SK-N-SH (cell line): ENCODE data around the gene LNPK. TPM values are rescaled to one million over a fixed set of nuclear protein-coding genes. Genes with fewer than 3 reads are reported as not detected.

Experiments
- CTCF ChIA-PET: fragments of 300-600, 350-600 bp; formaldehyde crosslinking; extraction: SDS; loops from one replicate; lab custom pipeline; 2021; lab: Yijun Ruan, JAX
- POLR2A ChIA-PET: fragments of 350-600 bp; sonication (Branson Sonifier 250); formaldehyde crosslinking; extraction: SDS; loops from one replicate; lab custom pipeline; 2020; ENCODE audit warnings: antibody characterized with exemption, inconsistent platforms; lab: Yijun Ruan, JAX
- DNase-seq: peaks from one replicate; pipeline ENCODE4 v3.0.0; 2012
- H2AFZ ChIP-seq: fragments of 200-600 bp; sonication (generic); 2 replicates; pipeline ENCODE4 v1.8.1; 2016; ENCODE audit warnings: antibody characterized with exemption, mild to moderate bottlenecking, low read depth
- H3F3A ChIP-seq: fragments of 200-600 bp; sonication (generic); replicated peaks from 2 replicates; pipeline ENCODE3; 2016; ENCODE audit warnings: antibody characterized with exemption, mild to moderate bottlenecking; ENCODE audit not compliant: insufficient read depth
- H3K27ac ChIP-seq, 2 experiments: fragments of 200-500 bp in 1 of 2; fragments of 200-600 bp in 1 of 2; sonication (Bioruptor generic) in 1 of 2; sonication (generic), shearing (Covaris generic) in 1 of 2; 2 replicates each; pipeline versions ENCODE4 v1.5.1 to v1.6.1; 2014 to 2016; ENCODE audit warnings: low read depth in 2 of 2, inconsistent platforms in 1 of 2, low read length in 1 of 2, mild to moderate bottlenecking in 1 of 2, mixed read lengths in 1 of 2
- H3K27me3 ChIP-seq: fragments of 200-600 bp; sonication (generic), shearing (Covaris generic); 2 replicates; pipeline ENCODE4 v1.6.1; 2016; ENCODE audit warnings: mixed run types; ENCODE audit not compliant: insufficient read depth
- H3K36me3 ChIP-seq, 2 experiments: fragments of 200-500 bp in 1 of 2; fragments of 200-600 bp in 1 of 2; sonication (Bioruptor generic) in 1 of 2; sonication (generic) in 1 of 2; replicated peaks in 1 of 2; 2 replicates each; pipeline versions ENCODE3 to v1.5.1; 2014 to 2016; ENCODE audit warnings: low read length in 1 of 2, mild to moderate bottlenecking in 1 of 2; ENCODE audit not compliant: insufficient read depth in 2 of 2, control insufficient read depth in 1 of 2
- H3K4me1 ChIP-seq, 2 experiments: fragments of 200-500 bp in 1 of 2; fragments of 200-600 bp in 1 of 2; sonication (Bioruptor generic) in 1 of 2; sonication (generic), shearing (Covaris generic) in 1 of 2; 2 replicates each; pipeline versions ENCODE4 v1.5.1 to v1.6.1; 2014 to 2016; ENCODE audit warnings: low read depth in 1 of 2, low read length in 1 of 2, mixed run types in 1 of 2; ENCODE audit not compliant: insufficient read depth in 2 of 2, control insufficient read depth in 1 of 2
- H3K4me2 ChIP-seq: fragments of 200-600 bp; sonication (generic), shearing (Covaris generic); 2 replicates; pipeline ENCODE4 v1.6.1; 2017; ENCODE audit warnings: mixed run types
- H3K4me3 ChIP-seq, 2 experiments: fragments of 200-500 bp in 1 of 2; fragments of 200-600 bp in 1 of 2; sonication (Bioruptor generic) in 1 of 2; sonication (generic), shearing (Covaris generic) in 1 of 2; 2 replicates each; pipeline versions ENCODE4 v1.5.1 to v1.8.1; 2014 to 2016; ENCODE audit warnings: low read depth in 2 of 2, inconsistent platforms in 1 of 2, low read length in 1 of 2, mild to moderate bottlenecking in 1 of 2, mixed read lengths in 1 of 2, moderate library complexity in 1 of 2
- H3K79me2 ChIP-seq: fragments of 200-600 bp; sonication (generic); 2 replicates; pipeline ENCODE4 v1.8.1; 2017; ENCODE audit warnings: mild to moderate bottlenecking; ENCODE audit not compliant: insufficient read depth
- H3K9ac ChIP-seq: fragments of 200-600 bp; sonication (generic); 2 replicates; pipeline ENCODE4 v1.6.1; 2017; ENCODE audit warnings: mixed run types
- H3K9me2 ChIP-seq: fragments of 200-600 bp; sonication (generic); 2 replicates; pipeline ENCODE4 v1.6.1; 2017; ENCODE audit warnings: mixed run types
- H3K9me3 ChIP-seq: fragments of 200-600 bp; sonication (generic); 2 replicates; pipeline ENCODE4 v1.6.1; 2017; ENCODE audit warnings: mixed run types, mild to moderate bottlenecking, moderate library complexity
- H4K20me1 ChIP-seq: fragments of 200-600 bp; sonication (generic); 2 replicates; pipeline ENCODE4 v1.6.1; 2017; ENCODE audit warnings: mild to moderate bottlenecking, mixed run types; ENCODE audit not compliant: insufficient read depth
- CHD2 ChIP-seq: fragments of 150-350 bp; IDR thresholded peaks from 2 replicates; pipeline ENCODE4 v1.6.1; 2018; ENCODE audit warnings: low read length; ENCODE audit not compliant: partially characterized antibody
- ELF1 ChIP-seq: IDR thresholded peaks from 2 replicates; pipeline ENCODE4 v1.4.0; 2012
- EZH2phosphoT487 ChIP-seq: fragments of 200-600 bp; sonication (generic); IDR thresholded peaks from 2 replicates; pipeline ENCODE4 v1.6.1; 2017; ENCODE audit warnings: low read depth, mixed run types, mild to moderate bottlenecking, antibody characterized with exemption, moderate library complexity, borderline replicate concordance
- FOXJ3 ChIP-seq: sonication (generic); formaldehyde crosslinking; IDR thresholded peaks from 2 replicates; pipeline ENCODE4 v1.5.1; 2020; ENCODE audit warnings: mild to moderate bottlenecking, missing genetic modification reagents
- FOXM1 ChIP-seq: IDR thresholded peaks from 2 replicates; pipeline ENCODE4 v1.4.0; 2012; ENCODE audit warnings: low read depth, mild to moderate bottlenecking
- JUND ChIP-seq: IDR thresholded peaks from 2 replicates; pipeline ENCODE4 v1.4.0; 2012
- MXI1 ChIP-seq: IDR thresholded peaks from 2 replicates; pipeline ENCODE4 v1.6.1; 2012; ENCODE audit warnings: mild to moderate bottlenecking, low read depth, low read length, improper control_type of control experiment
- NFIC ChIP-seq: IDR thresholded peaks from 2 replicates; pipeline ENCODE4 v1.4.0; 2012; ENCODE audit warnings: borderline replicate concordance
- POLR2AphosphoS5 ChIP-seq: IDR thresholded peaks from 2 replicates; pipeline ENCODE4 v1.6.1; 2012; ENCODE audit warnings: low read depth, low read length
- RXRA ChIP-seq: IDR thresholded peaks from 2 replicates; pipeline ENCODE4 v1.4.0; 2012; ENCODE audit warnings: low read depth, mild to moderate bottlenecking, borderline replicate concordance
- SIN3A ChIP-seq: IDR thresholded peaks from 2 replicates; pipeline ENCODE4 v1.6.1; 2012; ENCODE audit warnings: low read depth, mild to moderate bottlenecking, low read length, moderate library complexity, borderline replicate concordance
- SMC3 ChIP-seq: IDR thresholded peaks from 2 replicates; pipeline ENCODE4 v1.6.1; 2012; ENCODE audit warnings: low read depth, low read length, improper control_type of control experiment
- TCF12 ChIP-seq: IDR thresholded peaks from 2 replicates; pipeline ENCODE4 v1.4.0; 2012
- WGBS: methylation state at CpG from one replicate; pipeline ENCODE4 v1.1.6; 2017; ENCODE audit warnings: low lambda C conversion rate; 5-methylcytosine and 5-hydroxymethylcytosine counted together
- polyA plus RNA-seq, 3 experiments: library from polyadenylated mRNA; depleted of rRNA; stranded (reverse); fragments of >200 nt; gene quantifications; 2 replicates each; pipeline ENCODE4 v1.2.3, GENCODE V29; 2012
- TF ChIP-seq, protein P1 (sequence below): IDR thresholded peaks from 2 replicates; pipeline ENCODE4 v1.6.1; 2012; ENCODE audit warnings: mild to moderate bottlenecking, low read depth, low read length, moderate library complexity
- TF ChIP-seq, protein P2 (sequence below): IDR thresholded peaks from 2 replicates; pipeline ENCODE4; 2012
- TF ChIP-seq, protein P3 (sequence below): fragments of 200-600 bp; sonication (generic); IDR thresholded peaks from 2 replicates; pipeline ENCODE4 v1.6.1; 2017; ENCODE audit warnings: antibody characterized with exemption, mild to moderate bottlenecking, moderate library complexity

LNPK gene
- polyA plus RNA-seq, 1 of the 3 experiments (the other 2 are of a cell fraction) = 5.0 TPM

DNA sequence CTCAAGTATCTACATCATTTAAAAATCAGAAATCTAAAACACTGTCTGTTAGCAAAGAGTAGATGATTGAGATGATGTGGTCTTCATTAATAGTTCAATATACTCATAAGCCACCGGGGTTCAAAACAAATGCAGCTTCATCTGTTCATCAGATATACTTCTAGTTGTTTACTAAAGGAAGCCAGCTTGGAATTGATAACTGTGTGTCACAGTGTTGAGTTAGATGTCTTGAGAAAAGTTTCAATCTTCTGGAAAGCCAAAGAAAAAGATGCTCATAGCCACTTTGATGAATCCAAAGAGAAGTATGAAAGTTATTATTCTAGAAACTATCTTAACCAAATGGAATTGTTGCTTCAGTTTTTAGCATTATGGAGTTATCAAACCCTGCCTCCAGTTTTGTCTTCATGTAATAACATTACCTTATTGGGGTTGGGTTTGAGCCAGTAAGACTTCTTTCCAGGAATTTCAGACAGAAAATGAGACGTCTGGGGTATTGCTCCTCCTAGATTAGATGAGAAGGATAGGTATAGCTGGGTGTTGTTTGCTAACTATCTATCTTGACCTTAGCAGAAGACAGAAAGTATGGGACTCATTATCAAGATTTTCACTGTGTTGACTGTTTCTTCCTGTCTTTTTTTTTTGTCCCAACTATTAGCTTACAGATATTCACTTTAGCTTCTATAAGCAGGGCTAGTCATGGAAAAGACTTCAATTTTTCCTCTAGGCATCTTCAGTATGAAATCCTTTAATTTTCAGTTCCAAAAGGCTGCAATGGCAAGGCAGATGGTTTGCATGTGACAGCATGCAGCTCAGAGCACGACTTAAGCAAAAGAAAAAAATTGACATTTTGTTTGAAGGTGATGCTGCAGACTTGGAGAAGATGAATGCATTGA, 66.5 kb downstream of the LNPK start:
- Histone ChIP-seq H3K9ac (no peak overlapping the region), H3F3A (peaks cover 9% of the 10 kb centered on the region), H3K79me2 (no peaks in the 10 kb centered on the region), H3K4me2 (no peak overlapping the region), H3K9me3 (no peaks in the 10 kb centered on the region), H3K4me1 (no peaks in the 10 kb centered on the region; a peak in 1 of 4 replicates), H3K27ac (no peak overlapping the region), H3K36me3 (peaks cover 28% of the 10 kb centered on the region in 2 experiments), H3K9me2 (no peaks in the 10 kb centered on the region), H3K4me3 (no peak overlapping the region), H3K27me3 (no peaks in the 10 kb centered on the region), H2AFZ (no peak overlapping the region), H4K20me1 (no peaks in the 10 kb centered on the region)
- DNase-seq = no peak
- POLR2A ChIA-PET = no interaction called here
- TF ChIP-seq ELF1 (no peak), SMC3 (no peak), MXI1 (no peak), FOXM1 (no peak), FOXJ3 (CRISPR knock-in tag) (no peak), NFIC (no peak), SIN3A (no peak), EZH2phosphoT487 (no peak), JUND (no peak), RXRA (no peak), CHD2 (no peak), POLR2AphosphoS5 (no peak), TCF12 (no peak)
- TF ChIP-seq, protein P1, sequence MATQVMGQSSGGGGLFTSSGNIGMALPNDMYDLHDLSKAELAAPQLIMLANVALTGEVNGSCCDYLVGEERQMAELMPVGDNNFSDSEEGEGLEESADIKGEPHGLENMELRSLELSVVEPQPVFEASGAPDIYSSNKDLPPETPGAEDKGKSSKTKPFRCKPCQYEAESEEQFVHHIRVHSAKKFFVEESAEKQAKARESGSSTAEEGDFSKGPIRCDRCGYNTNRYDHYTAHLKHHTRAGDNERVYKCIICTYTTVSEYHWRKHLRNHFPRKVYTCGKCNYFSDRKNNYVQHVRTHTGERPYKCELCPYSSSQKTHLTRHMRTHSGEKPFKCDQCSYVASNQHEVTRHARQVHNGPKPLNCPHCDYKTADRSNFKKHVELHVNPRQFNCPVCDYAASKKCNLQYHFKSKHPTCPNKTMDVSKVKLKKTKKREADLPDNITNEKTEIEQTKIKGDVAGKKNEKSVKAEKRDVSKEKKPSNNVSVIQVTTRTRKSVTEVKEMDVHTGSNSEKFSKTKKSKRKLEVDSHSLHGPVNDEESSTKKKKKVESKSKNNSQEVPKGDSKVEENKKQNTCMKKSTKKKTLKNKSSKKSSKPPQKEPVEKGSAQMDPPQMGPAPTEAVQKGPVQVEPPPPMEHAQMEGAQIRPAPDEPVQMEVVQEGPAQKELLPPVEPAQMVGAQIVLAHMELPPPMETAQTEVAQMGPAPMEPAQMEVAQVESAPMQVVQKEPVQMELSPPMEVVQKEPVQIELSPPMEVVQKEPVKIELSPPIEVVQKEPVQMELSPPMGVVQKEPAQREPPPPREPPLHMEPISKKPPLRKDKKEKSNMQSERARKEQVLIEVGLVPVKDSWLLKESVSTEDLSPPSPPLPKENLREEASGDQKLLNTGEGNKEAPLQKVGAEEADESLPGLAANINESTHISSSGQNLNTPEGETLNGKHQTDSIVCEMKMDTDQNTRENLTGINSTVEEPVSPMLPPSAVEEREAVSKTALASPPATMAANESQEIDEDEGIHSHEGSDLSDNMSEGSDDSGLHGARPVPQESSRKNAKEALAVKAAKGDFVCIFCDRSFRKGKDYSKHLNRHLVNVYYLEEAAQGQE = no peak
- TF ChIP-seq, protein P2, sequence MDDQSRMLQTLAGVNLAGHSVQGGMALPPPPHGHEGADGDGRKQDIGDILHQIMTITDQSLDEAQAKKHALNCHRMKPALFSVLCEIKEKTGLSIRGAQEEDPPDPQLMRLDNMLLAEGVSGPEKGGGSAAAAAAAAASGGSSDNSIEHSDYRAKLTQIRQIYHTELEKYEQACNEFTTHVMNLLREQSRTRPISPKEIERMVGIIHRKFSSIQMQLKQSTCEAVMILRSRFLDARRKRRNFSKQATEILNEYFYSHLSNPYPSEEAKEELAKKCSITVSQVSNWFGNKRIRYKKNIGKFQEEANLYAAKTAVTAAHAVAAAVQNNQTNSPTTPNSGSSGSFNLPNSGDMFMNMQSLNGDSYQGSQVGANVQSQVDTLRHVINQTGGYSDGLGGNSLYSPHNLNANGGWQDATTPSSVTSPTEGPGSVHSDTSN = no peak
- TF ChIP-seq, protein P3, sequence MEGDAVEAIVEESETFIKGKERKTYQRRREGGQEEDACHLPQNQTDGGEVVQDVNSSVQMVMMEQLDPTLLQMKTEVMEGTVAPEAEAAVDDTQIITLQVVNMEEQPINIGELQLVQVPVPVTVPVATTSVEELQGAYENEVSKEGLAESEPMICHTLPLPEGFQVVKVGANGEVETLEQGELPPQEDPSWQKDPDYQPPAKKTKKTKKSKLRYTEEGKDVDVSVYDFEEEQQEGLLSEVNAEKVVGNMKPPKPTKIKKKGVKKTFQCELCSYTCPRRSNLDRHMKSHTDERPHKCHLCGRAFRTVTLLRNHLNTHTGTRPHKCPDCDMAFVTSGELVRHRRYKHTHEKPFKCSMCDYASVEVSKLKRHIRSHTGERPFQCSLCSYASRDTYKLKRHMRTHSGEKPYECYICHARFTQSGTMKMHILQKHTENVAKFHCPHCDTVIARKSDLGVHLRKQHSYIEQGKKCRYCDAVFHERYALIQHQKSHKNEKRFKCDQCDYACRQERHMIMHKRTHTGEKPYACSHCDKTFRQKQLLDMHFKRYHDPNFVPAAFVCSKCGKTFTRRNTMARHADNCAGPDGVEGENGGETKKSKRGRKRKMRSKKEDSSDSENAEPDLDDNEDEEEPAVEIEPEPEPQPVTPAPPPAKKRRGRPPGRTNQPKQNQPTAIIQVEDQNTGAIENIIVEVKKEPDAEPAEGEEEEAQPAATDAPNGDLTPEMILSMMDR = no peak
- CTCF ChIA-PET = no interaction called here
- 98% methylated on average over 3 of the region's 3 CpGs for WGBS
